Astrocyte of the hippocampus (primary cell): ENCODE measurements around the gene PLCG1.
A peak's percentile ranks its signal among the peaks of the same experiment; 100 is the strongest.

Experiments used
- DNase-seq: peaks from one replicate; pipeline ENCODE4 v3.0.0; 2011; ENCODE audit warnings: low read depth, low spot score

Gene PLCG1

DNA sequence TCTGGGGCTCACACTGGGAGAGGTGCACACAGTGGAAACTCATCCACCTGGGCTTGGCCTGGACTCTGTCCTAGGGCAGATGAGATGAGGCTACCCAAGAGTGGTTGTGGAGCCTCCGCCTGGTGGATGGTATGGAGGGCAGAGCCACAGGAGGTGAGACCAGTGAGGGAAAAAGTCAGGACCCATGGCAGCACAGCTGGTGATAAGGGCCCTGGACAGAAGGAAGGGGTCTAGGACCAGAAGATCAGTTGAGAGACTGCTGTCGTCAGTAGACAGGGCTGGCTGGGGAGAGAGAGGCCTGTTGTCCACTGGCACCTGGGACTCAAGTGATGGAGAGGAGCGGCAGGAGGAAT, 29.8 kb downstream of the PLCG1 start:
- DNase-seq, result no peak

DNA sequence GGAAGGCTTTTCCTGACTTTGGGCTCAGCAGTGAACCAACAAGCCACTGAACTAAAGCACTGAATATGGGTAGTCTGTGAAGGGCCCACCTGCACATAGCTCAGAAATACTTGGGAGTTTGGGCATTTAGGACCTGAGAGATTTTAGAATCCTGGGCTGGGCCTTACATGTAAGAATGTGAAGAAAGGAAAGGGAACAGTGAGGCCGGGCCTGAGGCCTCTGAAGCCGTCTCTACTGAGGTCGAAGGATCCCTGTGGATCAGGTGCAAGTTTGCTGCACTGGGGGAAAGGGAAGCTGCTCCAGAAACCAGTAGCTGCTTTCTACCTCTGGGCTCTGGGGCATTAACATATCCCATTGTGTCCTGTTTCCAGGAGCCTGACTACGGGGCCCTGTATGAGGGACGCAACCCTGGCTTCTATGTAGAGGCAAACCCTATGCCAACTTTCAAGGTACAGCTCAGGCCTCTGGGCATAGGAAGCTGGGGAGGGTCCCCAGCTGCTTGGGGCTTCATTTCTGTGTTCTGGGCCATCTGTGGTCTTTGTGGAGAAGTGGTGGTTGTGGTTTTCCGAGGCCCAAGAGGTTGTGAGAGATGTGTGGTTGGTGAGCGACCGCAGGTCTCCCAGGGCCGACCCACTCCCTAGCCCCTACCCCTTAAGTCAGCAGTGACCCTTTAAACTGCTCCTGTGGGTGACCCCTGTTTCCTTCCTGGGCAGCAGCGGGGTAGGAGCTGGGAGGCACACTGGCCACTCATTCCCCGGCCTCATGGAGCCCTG, 30.3 kb downstream of the PLCG1 start:
- no peak for DNase-seq

DNA sequence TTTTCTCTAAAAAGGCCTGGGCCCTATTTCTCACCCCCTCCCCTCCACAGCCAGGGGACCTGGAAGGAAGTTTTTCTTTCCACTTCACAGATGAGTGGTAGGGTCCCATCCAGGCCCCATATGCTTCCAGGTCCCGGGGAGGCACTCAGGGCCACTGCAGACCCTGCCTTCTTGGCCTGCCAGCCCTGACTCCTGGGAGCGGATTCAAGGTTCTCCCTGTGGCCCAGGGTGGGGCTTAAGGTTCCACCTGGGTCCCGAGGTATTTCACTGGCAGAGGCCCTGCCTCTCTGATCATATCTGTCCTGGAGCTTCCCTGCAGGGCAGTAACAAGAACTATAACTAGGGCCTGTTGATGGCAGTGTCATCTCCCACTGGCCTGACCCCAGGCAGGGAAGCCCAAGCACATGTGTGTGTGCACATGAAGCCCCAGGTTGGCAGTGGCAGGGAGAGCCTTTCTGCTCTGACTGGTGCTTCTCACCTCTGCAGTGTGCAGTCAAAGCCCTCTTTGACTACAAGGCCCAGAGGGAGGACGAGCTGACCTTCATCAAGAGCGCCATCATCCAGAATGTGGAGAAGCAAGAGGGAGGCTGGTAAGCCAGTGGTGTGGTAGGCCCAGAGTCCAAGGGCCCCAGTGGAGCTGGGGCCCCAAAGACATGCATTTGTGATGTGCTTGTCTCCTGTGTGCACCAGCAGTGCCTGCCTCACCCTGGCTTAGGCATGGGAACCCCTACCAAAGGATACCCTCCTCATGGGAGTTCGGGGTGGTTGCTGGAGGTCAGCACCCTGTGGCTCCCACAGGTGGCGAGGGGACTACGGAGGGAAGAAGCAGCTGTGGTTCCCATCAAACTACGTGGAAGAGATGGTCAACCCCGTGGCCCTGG, 31.2 kb downstream of the PLCG1 start:
- no peak for DNase-seq

DNA sequence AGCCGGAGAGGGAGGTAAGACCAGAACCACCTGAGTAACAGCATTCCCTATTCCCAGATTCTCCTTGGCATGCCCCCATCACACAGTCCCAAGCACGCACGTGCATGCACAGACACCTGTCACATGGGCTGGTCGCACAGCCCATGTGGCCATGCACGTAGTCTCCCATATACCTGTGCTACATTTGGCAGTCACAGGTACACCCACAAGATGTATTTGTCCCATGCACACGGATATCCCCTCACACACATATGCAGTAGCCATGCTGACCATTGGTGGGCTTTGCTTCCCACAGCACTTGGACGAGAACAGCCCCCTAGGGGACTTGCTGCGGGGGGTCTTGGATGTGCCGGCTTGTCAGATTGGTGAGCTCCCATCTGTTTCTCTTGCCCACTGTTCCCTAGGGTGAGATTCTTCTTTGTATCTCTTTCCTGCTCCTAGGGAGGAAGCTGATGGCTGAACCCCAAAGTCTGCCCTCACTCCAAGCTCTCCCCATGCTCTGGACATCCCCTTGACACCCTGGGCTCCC, 31.9 kb downstream of the PLCG1 start:
- DNase-seq, result no peak

DNA sequence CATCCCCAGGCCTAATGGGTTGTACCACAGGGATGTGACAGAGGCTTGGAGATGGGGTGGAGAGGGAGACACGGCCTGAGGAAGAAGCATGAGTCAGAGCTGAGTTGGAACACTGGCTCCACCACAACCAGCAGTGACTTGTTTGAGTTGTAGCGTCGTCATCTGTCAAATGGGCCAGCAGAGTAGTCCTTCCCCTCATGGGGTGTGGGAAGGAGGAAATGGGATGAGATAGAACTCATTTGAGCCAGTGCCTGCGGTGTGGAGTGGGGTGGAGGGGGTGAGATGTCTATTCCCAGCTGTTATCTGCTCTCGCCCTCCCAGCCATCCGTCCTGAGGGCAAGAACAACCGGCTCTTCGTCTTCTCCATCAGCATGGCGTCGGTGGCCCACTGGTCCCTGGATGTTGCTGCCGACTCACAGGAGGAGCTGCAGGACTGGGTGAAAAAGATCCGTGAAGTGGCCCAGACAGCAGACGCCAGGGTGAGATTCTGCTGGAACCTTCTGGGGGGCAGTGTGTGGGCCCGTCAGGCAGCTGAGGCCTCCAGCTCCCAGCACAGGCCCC, 32.5 kb downstream of the PLCG1 start:
- DNase-seq, result peak; percentile 35

DNA sequence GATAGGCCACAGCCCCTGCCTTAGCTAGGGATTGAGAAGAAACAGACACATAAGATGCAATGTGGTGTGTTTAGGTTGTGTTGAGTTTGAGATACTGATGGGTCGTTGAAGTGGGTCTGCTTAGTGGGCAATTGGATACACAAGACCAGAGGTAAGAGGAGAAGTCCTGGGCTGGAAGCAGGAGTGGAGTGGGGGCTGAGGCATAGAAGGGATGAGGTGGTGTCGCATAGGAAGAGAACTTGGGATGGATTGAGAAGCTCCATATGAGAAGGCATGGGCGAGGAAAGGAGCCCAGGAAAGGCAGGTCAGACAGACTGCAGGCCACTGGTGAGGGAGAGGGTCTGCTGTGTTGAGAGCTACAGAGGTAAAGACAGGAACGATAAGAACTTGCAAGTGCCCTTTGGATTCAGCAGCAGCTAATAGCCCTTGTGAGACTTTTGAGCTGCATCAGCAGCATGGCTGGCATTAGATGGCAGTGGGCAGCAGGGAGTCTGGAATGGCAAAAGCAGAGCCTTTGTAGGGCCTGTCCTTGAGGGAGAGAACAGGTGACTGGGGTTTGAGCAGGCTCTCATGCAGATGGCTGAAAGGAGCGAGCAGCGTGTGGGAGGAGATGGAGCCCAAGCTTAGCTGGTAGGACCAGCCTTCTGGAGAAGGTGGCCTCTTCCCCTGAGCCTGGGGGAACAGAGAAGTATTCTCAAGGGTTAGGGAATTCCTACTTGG, 33.2 kb downstream of the PLCG1 start:
- DNase-seq, result no peak

DNA sequence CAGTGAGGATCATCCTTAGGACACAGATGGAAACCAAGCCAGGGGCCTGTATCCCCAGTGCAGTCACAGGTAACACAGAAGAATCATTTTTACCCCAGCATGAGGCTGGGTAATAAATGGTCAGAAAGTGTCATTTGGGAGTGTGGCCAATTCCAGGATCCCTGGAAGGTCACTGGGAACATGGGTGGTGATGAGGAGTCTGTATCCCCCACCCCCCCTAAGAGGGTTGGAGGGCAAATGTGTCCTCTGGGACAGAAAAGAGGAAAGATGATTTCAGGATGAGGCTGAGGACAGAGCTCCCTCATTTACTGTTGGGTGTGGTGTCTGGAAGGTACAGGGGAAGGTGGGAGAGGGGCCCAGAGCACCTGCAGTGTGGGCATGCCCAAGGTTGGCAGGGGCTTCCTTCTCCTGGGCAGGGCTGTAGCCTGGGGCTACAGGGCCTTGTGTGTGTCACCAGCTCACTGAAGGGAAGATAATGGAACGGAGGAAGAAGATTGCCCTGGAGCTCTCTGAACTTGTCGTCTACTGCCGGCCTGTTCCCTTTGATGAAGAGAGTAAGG, 34.5 kb downstream of the PLCG1 start:
- no peak for DNase-seq

DNA sequence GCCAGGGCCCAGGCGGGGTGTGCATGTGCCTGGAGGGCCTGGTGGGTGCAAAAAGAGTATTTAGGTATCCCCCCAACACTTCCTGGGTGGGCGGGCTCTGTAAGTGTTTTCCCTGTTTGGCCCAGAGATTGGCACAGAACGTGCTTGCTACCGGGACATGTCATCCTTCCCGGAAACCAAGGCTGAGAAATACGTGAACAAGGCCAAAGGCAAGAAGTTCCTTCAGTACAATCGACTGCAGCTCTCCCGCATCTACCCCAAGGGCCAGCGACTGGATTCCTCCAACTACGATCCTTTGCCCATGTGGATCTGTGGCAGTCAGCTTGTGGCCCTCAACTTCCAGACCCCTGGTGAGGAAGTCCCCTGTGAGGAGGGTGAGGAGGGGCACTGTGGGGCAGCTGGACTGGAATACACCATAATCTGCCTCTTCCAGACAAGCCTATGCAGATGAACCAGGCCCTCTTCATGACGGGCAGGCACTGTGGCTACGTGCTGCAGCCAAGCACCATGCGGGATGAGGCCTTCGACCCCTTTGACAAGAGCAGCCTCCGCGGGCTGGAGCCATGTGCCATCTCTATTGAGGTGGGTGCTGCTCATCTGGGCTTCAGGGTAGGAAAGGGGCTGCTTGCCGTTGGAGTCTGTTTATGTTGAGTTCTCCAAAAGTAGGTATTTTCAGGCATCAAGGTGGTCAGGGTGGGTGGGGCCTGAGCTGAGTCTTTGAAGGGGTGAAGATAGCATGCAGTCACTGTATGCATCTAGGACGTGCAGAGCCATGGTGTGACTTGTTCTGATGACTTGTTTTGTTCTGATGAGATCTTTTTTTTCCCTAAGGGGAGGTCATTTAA, 35.2 kb downstream of the PLCG1 start:
- no peak for DNase-seq

DNA sequence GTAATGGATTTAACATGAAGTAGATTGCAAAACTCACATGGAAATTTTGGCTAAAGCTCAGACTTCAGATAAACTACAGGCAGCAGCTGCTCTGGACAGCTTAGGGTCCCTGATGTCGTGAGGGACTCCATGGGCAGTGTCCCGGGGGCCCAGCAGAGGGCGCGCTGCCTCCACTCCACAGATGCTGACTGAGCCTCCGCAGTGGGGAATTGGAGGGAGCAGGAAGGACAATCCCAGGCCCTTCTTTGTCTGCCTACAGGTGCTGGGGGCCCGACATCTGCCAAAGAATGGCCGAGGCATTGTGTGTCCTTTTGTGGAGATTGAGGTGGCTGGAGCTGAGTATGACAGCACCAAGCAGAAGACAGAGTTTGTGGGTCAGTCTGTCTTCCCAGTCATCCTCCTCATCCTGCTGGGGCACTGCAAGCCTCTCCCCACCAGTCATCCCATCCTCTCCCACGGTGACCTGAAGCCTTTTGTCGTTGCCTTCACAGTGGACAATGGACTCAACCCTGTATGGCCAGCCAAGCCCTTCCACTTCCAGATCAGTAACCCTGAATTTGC, 35.9 kb downstream of the PLCG1 start:
- peak; percentile 87 for DNase-seq

DNA sequence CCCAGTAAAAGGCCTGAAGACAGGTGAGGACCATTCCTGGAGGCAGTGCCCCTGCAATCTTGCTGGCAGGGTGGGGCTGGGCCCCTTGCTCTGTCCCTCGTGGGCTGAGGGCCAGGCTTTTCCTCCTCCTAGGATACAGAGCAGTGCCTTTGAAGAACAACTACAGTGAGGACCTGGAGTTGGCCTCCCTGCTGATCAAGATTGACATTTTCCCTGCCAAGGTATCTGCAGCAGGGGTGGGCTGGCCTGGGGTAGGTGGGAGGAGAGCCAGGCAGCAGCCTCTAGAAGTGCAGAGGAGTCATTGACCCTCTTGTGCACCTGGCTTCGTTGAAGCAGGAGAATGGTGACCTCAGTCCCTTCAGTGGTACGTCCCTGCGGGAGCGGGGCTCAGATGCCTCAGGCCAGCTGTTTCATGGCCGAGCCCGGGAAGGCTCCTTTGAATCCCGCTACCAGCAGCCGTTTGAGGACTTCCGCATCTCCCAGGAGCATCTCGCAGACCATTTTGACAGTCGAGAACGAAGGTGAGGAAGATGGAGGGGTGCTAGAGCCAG, 36.5 kb downstream of the PLCG1 start:
- no peak for DNase-seq

DNA sequence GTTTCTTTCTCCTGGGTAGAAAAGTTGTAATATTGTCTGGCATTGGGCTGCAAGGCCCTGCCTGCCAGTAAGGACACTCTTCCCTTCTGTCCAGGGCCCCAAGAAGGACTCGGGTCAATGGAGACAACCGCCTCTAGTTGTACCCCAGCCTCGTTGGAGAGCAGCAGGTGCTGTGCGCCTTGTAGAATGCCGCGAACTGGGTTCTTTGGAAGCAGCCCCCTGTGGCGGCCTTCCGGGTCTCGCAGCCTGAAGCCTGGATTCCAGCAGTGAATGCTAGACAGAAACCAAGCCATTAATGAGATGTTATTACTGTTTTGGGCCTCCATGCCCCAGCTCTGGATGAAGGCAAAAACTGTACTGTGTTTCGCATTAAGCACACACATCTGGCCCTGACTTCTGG, 37.0 kb downstream of the PLCG1 start:
- DNase-seq, result no peak

DNA sequence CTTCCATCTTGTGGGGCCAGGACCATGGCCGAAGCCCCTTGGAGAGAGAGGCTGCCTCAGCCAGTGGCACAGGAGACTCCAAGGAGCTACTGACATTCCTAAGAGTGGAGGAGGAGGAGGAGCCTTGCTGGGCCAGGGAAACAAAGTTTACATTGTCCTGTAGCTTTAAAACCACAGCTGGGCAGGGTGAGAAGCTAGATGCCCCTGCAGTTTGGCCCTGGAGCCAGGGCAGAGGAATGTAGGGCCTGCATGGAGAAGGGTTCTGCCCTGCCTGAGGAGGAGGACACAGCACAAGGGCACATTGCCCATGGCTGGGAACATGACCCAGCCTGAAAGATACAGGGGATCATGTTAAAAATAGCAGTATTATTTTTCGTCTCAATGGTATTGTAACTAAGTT, 37.4 kb downstream of the PLCG1 start:
- peak; percentile 49 for DNase-seq

DNA sequence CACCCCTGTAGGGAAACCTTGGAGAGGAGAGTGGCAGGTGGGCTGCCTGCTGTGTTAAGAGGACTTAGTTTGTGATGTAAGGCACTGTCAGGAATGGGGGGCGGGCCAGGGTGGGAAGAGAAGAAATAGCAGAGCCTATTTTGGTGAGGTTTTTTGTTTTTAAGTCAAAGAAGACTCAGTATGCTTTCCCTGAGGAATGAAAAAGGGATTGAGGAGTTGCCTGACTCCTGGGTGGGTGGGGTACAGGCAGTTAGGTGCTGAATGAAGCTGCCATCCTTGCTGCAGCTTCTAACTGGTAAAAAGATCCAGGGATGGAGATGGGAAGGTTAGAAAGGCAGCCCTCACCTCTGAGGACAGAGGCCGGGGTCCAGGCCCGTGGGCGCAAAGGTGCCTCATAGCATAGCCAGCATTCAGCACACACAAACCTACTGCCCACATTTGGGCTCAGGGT, 37.9 kb downstream of the PLCG1 start:
- no peak for DNase-seq

DNA sequence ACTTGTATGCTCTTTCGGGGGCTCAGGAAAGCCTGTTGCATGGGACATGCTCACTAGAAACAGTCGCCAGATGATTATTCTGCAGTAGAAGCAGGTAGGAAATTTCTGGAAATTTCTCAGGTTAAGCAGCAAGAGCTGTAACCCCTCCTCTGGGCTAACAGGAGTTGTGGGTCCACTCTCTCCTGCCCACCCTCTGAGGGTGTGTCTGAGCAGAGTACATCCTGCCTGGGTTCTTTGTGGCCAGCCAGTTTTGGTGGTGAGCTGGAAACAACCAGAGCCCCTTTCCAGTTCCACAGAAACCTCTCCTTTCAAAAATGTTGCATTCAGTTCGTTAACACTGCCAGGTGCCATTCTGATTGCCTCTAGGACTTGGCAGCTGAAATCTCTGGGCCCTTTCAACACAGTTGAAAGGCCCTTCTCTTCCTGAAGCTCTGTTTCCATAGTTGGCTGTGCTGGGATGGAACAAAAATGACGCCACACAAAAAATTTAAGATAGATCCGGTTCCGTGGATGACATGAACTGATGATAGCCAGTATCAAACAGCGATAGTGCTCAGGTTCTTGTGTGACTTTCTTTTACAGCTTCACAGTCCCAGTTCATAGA, 38.5 kb downstream of the PLCG1 start:
- DNase-seq, result no peak

DNA sequence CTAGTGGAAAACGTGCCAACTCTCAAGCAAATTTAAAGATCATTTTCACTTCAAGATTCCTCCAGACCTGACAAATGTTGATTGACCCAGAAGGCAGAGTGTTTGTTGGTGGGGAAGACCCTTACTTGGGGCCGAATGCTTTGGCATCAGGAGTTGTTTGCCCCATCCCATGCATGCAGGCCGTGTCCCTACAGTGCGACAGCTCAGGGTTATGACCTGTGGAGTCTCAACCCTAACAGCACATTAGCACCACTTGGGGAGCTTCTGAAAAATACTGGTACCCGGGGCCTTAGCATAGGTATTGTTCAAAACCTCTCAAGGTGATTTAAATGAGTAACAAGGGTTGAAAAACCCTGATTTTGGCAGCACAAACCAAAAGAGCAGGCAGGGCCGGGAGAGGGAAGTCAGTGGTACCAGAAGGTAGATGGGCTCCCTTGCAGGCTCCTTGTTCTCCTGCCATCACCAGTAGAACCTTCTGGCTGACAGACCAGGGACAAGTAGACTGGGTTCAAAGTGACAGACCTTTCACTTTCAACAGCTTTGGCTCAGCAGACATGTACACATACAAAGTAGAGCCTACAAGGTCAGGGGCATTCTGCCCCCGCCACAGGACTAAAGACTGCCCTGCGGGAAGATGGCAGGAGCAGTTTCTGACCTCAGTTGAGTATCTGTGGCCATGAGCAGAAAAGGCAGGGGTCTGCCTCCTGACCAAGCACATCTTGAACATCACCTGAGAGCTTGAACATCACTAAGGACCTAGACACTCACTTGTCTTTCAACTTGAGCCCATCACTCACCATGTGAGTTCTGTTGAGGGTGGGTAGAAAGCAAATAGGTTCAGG, 39.6 kb downstream of the PLCG1 start:
- DNase-seq, result no peak

DNA sequence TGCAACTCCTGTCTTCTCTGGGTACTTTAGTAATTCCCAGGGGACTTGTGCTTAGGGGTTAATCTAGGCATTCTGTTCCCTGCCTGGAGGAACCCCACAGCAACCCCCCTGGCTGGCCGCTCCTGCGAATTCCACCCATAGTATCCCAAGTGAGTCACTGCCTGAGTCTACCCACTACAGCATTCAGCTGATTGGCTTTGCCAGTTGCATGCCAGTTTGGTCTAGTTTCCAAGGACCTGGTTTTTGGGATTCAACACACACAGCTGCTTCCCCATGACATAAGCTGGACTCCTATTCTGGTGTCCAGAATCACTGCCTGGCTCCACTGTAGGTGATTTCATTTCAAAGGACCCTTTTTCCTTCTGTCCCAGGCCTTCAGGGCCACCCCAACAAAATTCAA, 40.3 kb downstream of the PLCG1 start:
- DNase-seq, result peak; percentile 96

DNA sequence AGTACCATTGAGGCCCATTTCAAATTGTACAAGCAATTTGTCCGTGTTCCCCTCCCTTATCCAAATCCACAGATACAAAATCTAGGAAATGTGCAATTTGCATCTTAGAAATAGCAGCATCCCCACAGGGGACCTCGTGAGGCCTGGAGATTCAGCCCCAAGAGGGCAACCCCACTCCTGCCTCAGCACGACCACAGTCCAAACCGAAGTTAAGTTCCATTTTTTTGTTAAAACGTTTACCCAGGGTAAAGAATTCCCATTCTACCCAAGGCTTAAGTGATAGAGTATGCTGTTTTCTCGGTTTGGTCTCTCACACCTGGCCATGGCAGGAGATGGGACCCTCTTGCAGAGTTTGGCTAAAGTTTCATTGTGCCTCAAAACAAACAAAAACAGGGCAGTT, 41.2 kb downstream of the PLCG1 start:
- no peak for DNase-seq

DNA sequence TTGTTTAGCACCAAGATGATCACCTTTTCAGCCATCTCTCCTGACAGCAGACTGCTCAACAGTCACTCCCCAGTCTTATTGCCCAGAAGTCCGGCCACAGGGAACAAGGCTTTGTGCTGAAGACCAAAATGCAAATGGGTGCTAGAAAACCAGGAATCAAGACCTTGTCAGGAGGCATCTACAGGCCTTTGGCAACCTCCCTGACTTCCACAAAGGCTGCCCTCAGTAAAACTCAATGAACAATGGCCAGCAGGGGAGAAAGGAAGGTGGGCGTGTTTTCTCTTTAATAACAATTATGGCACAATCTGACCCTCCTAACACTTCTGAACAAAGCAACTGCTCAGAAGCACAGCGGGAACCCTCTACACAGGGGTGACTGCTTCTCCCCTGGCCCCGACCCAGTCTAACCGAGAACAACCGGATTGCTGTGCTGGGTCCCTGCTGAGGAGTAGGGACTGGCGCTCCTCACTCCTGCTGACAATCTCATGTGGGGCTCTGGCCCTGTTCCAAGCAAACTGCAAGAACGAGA, 41.6 kb downstream of the PLCG1 start:
- DNase-seq, result peak; percentile 67
